IPS-NIHi11 (cell line): ENCODE data around the gene NR1D1.

Experiments used
- DNase-seq: peaks from one replicate; pipeline ENCODE4 v3.0.0; 2012; ENCODE audit warnings: mixed read lengths, low spot score

NR1D1 gene

DNA sequence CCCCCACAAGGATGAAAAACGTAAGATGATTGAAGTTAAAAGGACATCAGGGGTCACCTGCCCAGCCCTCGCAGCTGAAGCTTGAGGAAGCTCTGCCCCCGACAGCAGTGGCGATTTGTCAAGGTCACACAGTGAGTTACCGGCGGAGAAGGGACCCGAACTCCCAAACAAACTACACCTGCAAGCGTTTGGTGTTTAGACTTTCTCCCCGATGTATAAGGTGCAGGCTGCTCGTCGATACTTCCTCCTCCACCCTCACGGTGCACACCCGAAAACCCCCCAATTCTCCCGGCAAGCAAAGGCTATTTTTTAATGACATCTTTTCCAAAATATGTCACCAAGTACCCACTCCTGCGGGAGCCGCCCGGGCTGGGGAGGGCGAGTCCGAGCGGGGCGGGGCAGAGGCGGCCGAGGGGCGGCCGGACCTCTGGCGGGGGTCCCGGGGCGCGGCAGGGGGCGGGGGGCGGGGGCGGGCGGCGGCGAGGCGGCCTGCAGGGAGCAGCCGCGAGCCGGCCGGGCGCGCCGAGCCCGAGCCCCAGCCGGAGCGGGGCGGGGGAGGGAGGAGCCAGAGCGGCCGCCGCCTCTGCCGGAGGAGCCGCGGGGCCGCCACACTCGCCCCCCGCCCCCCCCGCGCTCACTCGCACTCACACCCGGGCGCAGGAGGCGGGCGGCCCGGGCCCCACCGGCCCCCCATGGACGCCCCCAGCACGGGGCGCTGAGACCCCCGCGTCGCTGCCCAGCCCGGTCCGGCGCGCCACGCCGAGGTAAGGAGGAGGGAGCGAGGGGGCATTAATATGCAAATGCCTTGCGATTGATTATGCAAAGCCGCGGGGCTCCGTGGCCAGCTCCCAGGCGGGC, 37.8 kb downstream of the NR1D1 start, which contains the start of gene THRA:
Gene THRA (plus strand): TSS at position 637 of the 858 bp plus-strand sequence. CDS start 11,524 bp downstream, outside the sequence.
- peak; percentile 94 for DNase-seq

DNA sequence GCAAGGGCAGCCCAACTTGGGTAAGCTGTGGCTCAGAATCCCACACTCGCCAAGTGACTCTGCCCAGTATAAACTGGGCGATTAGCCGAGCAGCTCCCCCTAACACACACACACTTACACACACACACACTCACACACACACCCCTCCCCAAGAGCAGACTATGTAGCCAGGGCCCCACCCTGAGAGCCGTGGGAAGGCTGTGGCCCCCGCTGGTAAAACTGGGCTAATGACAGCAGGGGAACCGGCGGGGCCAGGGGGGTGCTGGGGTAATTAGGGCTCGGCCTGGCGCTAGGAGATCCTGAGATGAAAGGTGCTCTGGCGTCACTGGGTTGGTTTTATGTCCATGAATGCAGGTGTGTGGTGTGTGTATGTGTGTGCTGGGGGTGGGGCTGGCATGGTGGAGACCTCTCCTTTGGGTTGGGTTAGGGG, 38.8 kb downstream of the NR1D1 start:
- no peak for DNase-seq

GRCh38 chr17:40060887-40061608, 39.3 kb downstream of the NR1D1 start:
- DNase-seq: no peak

DNA sequence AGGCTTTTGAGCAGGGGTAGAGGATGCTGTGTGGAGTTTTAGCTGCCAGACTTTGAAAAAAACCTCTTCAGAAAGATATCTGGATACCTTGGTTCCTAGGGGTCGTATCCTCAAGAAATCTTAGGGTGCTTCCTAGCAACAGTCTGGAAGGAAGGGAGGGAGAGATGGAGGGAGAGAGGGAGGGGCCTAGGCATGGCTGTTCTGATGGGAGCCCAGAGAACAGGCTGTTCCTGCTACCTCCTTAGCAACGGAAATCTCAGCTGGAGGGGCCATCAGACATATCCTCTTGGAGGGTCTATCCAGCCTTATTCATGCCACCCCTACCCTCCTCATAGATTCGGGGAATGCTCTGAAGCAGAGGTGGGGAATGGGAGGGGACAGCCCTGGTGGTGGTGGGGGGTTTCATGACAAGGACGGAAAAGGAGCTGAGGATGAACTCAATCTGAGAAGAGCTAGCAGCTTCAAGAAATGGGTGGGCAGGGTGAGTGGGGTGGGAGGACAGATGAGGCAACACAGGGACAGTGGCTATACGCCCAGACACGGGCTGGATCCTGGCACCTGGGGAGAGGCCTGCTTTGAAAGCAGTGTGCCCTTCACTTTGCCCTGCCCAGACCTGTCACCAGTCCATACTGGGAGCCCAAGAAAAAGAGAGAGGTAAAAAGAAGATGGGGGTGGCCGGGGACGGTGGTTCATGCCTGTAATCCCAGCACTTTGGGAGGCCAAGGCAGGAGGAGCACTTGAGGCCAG, 40.5 kb downstream of the NR1D1 start:
- DNase-seq: no peak

DNA sequence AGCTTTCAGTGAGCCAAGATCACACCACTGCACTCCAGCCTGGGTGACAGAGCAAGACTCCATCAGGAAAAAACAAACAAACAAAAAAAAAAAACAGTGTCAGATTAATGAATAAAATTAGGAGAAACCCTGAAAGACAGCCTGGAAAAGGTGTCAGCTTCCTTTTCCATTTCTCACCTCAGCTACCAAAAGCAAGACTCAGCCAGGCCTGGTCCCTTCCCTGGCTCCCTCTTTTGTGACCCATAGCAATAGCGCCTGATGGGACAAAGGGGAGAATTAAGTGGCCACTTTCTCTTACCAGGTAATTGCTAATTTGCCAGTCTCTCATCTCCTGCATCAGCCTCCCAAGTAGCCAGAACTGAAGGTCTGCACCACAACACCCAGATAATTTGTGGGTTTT, 41.5 kb downstream of the NR1D1 start:
- DNase-seq: no peak

DNA sequence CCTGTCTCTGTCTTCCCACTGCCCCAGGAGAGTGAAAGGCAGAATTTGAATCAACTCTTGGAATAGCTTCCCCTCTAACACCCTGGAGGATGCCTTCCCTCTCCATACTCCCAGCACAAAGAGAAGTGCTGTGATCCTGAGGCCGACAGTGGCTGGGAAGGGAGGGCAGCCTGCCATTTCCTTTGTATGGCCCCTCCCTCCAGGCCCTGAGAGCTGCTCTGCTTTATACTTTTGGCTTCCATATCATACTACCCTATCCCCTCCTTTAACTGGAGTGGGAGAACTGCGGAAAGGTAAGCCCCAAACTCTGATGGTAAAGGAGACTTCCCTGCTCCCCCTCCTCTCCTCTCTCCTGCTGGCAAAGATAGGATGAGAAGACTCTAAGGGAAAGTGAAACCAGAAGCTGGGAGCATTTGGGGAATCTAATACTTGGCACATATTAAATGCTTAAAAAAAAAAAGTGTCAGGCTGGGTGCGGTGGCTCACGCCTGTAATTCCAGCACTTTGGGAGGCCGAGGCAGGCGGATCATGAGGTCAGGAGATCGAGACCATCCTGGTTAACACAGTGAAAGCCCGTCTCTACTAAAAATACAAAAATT, 42.1 kb downstream of the NR1D1 start:
- no peak for DNase-seq

DNA sequence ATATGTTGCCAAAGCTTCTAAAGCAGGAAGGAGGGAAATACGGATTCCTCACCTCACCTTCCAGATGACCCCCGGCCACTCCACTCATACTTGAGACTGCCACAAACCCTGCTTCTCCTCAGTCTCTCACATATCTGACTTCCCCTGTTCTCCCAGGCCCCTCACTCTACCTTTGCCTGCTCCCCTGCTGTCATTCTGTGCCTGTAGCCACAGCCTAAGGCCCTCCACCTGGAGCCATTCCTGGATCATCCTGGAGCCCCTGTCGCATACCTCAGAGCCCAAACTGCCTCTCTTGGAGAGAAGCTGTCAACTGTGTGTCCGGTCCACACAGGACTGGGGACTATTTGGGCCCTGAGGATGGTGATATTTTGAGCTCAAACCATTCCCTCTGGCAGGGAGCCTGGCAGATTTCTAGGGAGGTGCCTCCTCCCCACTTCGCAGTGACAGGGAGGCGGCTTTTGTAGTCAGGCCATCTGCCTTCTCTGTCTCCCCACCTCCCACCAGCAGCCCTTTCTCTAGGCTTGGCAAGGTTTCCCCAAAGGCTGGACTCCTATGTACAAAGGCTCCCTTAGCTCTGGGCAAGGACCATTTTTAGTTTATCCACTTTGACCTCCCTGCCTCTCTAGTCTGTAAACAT, 43.9 kb downstream of the NR1D1 start:
- no peak for DNase-seq
